8988T (cell line): ENCODE measurements around the gene CCNB1.
"Not testable (repeated sequence)": the region's sequence is repeated elsewhere in the genome, so short reads cannot be mapped to it uniquely, and the experiment has no call there.

Experiments
- DNase-seq: peaks from one replicate; pipeline ENCODE4 v3.0.0; 2011

CCNB1 gene

GRCh38 chr5:69166686-69167492 lies at the start of gene CCNB1:
Gene CCNB1 (plus strand): TSS chr5:69167150. CDS start chr5:69167263, 113 bp downstream.
- peak; percentile 94 for DNase-seq

- no peak for DNase-seq
Observed at GRCh38 chr5:69129413-69129812, 37.5 kb upstream of the CCNB1 start.

GRCh38 chr5:69130241-69130640 lies 36.7 kb upstream of the CCNB1 start:
- no peak for DNase-seq

- DNase-seq = no peak
Observed at GRCh38 chr5:69131304-69131703, 35.6 kb upstream of the CCNB1 start.

GRCh38 chr5:69134126-69134525 lies 32.8 kb upstream of the CCNB1 start:
- no peak for DNase-seq

- DNase-seq = no peak
Observed at GRCh38 chr5:69136293-69136692, 30.7 kb upstream of the CCNB1 start.

- not testable (repeated sequence) for DNase-seq
Observed at GRCh38 chr5:69137208-69137607, 29.7 kb upstream of the CCNB1 start.

GRCh38 chr5:69137807-69138206 lies 29.1 kb upstream of the CCNB1 start:
- no peak for DNase-seq

GRCh38 chr5:69138766-69139165 lies 28.2 kb upstream of the CCNB1 start:
- DNase-seq = no peak

GRCh38 chr5:69140239-69140638 lies 26.7 kb upstream of the CCNB1 start:
- not testable (repeated sequence) for DNase-seq

GRCh38 chr5:69140827-69141226 lies 26.1 kb upstream of the CCNB1 start:
- DNase-seq = no peak

GRCh38 chr5:69148576-69148975 lies 18.4 kb upstream of the CCNB1 start:
- not testable (repeated sequence) for DNase-seq

GRCh38 chr5:69148981-69149675 lies 17.8 kb upstream of the CCNB1 start:
- no peak for DNase-seq

GRCh38 chr5:69149676-69150010 lies 17.3 kb upstream of the CCNB1 start:
- DNase-seq = no peak

- DNase-seq = no peak
Observed at GRCh38 chr5:69152731-69153130, 14.2 kb upstream of the CCNB1 start.

- no peak for DNase-seq
Observed at GRCh38 chr5:69156456-69156855, 10.5 kb upstream of the CCNB1 start.

GRCh38 chr5:69158039-69158438 lies 8.9 kb upstream of the CCNB1 start:
- DNase-seq = no peak

- DNase-seq = no peak
Observed at GRCh38 chr5:69160651-69161050, 6.3 kb upstream of the CCNB1 start.

- no peak for DNase-seq
Observed at GRCh38 chr5:69167493-69167855, 524 bp downstream of the CCNB1 start.

GRCh38 chr5:69167929-69168328 lies 979 bp downstream of the CCNB1 start:
- no peak for DNase-seq

- no peak for DNase-seq
Observed at GRCh38 chr5:69170495-69170894, 3.5 kb downstream of the CCNB1 start.

- no peak for DNase-seq
Observed at GRCh38 chr5:69170969-69171368, 4.0 kb downstream of the CCNB1 start.

GRCh38 chr5:69181659-69182293 lies 14.8 kb downstream of the CCNB1 start:
- DNase-seq = not testable (repeated sequence)

- DNase-seq = no peak
Observed at GRCh38 chr5:69184621-69185020, 17.7 kb downstream of the CCNB1 start.
